Left renal pelvis (tissue), 4 donors: ENCODE data around the gene LILRA6. TPM values are rescaled to one million over a fixed set of nuclear protein-coding genes. Genes with fewer than 3 reads are reported as not detected.
A peak's percentile ranks its signal among the peaks of the same experiment; 100 is the strongest.
"Not testable (repeated sequence)": the region's sequence is repeated elsewhere in the genome, so short reads cannot be mapped to it uniquely, and the experiment has no call there.

Experiments used
- DNase-seq, 4 donors: peaks; one replicate each; pipeline ENCODE4 v3.0.0-alpha.2; 2013; ENCODE audit warnings: low read depth in 4 of 4, low spot score in 3 of 4
- polyA plus RNA-seq, 4 donors: library from polyadenylated mRNA; unstranded; fragments of 120-200 nt; gene quantifications; one replicate each; pipeline ENCODE4 v1.2.1, GENCODE V29; 2013; ENCODE audit not compliant: insufficient read length in 4 of 4

Gene LILRA6
- polyA plus RNA-seq, 4 donors = 0.63 to 1.1 (median 0.89) TPM

DNA sequence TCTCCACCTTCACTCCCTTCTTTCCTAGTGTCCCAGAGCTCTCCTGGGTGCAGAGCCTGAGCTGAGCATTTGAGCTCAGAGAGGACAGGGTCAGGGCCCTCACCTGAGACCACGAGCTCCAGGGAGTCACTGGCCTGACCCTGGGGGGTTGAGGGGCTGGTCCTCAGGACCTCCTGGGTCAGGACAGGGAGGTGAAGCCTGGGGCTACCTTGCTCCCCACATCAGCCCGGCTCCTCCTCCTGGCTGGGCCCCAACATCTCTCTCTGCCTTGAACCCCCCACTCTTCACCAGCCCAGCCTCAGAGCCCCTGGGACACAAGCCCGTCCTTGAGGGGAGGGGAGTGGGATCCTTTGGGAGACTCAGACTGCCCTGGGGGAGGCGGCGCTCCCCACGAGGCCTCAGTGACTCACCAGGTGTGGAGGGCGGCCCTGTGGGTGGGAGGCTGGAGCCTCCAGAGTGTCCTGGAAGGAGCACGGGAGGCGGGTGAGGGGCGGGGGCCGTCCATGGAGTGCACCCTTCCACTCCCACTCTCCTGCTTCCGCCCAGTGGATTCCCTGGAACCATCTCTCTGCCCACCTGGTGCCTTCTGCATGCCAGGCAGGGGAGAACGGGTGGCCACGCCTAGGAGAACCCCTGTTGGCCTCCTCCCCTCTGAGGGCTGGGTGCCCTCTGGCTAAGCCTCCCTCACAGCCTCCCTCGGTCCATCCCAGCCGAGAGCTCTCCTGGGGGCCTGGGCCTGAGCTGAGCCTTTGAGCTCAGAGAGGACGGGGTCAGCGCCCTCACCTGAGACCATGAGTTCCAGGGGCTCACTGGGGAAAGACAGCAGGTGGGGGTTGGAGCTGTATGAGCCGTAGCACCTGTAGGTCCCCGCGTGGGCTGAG, 2.9 kb downstream of the LILRA6 start:
- not testable (repeated sequence) for DNase-seq

GRCh38 chr19:54233941-54234340, 8.6 kb downstream of the LILRA6 start:
- no peak for DNase-seq

- DNase-seq = peak in 3 of 4 donors; percentile 36 to 58 (median 54)
These were observed 11.3 kb downstream of the LILRA6 start for GRCh38 chr19:54231077-54231931.

DNA sequence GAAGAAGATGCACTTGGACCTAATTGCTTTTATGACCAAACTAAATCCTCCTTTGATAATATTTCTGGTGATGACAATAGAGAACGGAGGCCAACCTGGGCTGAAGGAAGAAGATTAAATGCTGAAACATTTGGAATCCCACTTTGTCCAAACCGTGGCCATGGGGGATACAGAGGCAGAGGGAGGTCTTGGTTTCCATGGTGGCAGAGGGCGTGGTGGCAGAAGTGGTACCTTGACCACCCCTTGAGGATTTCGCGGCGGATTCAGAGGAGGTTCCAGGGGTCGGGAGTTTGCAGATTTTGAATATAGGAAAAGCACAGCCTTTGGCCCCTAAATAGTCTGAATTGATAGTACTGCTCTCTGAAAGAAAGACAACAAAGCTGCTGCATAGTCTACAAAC, 12.6 kb downstream of the LILRA6 start:
- DNase-seq = no peak

GRCh38 chr19:54229146-54229545, 13.4 kb downstream of the LILRA6 start:
- DNase-seq = no peak

DNA sequence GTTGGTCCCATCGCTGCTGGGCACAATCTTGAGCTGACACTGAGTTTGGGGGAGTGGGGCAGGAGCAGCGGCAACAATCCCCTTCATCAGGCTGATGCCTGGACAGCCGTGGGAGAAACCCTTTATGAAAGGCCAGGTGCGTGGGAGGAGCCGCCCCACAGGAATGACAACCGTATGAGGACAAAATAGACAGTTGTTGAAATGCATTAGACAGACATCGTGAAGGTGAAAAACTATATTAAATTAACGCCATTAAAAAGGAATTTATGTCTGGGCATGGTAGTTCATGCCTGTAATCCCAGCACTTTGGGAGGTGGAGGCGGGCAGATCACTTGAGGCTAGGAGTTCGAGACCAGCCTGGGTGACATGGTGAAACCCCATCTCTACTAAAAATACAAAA, 18.0 kb downstream of the LILRA6 start:
- DNase-seq = not testable (repeated sequence)

GRCh38 chr19:54223937-54224281, 18.7 kb downstream of the LILRA6 start:
- not testable (repeated sequence) for DNase-seq

- not testable (repeated sequence) for DNase-seq
These were observed 19.2 kb downstream of the LILRA6 start for GRCh38 chr19:54223277-54223936.

DNA sequence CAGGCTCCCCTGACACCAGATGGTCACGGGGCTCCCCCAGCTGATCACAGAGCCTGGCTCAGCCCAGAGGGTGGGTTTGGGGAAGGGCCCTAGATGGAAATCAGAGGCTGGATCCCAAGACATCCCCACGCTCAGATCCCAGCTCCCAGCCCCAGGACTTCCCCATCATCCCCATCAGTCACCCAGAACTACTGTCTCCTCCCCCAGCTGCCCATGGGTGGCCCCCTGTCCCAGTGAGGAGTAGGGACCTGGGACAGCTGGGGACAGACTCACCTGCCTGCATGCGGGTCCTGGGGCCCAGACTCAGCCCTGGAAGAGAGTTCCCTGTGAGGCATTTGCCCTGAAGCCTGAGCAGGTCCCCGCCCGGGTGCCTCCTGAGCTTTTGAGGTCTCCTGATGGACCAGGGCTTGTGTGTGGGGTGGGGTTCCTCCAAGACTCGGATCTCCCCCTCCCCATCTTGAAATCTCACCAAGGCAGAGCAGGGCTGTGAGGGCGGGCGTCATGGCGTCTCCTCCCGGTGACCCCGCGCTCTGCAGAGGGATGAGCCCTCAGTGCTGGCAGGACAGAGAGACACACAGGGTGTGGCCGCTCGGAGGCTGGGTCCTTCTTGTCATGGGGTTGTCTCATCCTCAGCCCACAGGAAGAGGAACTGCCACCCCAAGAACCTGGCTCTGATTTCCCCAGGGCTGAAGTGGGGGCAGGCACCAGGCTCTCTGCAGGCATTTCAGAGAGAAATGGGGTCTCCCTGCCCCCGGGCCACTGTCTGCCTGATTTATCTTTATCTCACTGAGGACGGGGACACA, 19.9 kb downstream of the LILRA6 start, which contains the start of gene LILRB3:
Gene LILRB3, minus strand, starts transcription at position 534 of the 803 bp plus-strand sequence. Its CDS starts 31 bp downstream, at position 503.
- DNase-seq = not testable (repeated sequence)

DNA sequence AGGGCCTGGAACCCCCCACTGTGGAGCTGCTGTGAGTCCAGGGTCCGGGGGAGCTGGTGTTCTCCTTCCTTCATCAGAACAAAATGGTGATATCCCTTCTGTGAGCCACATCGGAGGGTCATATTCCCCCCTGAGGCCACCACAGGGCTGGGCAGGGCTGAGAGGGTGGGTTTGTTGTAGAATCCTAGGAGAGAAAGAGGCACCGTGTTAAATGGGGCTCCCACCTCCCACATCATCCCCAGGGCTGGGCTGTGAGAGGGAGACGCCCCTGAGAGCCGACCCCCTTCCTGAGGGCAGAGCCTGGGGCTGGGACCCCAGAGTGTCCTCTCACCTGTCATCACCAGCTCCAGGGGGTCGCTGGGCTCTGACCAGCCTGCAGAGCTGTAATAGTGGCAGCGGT, 20.6 kb downstream of the LILRA6 start:
- DNase-seq = not testable (repeated sequence)

DNA sequence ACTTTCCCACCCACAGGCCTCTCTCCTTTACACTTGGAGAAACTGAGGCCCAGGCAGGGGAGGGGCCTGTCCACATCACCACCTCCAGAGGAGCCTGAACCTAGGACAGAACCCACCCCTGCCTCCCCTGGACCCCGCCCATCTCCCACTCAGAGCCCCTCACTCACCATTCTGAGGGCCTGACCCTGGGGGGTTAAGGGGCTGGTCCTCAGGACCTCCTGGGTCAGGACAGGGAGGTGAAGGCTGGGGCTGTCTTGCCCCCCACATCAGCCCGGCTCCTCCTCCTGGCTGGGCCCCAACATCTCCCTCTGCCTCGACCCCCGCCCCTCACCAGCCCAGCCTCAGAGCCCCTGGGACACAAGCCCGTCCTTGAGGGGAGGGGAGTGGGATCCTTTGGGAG, 22.9 kb downstream of the LILRA6 start:
- not testable (repeated sequence) for DNase-seq

DNA sequence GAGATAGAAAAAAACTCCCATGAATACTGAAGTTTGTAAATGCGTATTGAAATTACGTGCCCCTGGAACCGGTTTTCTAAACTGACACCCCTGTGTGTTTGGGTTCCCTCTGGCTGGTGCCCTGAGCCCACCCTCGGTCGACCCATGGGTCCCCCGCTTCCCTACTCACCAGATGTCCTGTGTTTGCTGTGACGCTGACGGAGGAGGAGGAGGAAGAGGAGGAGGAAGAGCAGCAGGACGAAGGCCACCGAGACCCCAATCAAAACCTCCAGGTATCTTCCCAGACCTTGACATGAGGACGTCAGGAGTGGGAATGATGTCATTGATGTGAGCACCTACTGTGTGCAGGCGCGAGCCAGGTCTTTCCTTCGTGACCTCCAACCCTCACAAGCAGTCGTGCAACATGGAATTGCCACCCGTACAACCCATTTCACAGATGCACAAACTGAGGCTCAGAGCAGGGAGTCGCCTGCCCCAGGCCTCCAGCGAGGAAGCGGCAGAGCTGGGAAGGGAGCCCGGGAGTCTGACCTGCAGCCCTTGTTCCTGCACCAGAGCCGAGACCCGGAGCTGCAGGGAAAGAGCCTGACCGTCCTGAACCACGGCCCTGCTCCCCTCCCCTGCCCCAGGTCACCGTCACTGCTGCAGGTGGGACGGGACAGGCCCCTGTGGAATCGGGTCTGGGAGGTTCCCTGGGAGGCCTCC, 23.5 kb downstream of the LILRA6 start:
- DNase-seq = no peak

DNA sequence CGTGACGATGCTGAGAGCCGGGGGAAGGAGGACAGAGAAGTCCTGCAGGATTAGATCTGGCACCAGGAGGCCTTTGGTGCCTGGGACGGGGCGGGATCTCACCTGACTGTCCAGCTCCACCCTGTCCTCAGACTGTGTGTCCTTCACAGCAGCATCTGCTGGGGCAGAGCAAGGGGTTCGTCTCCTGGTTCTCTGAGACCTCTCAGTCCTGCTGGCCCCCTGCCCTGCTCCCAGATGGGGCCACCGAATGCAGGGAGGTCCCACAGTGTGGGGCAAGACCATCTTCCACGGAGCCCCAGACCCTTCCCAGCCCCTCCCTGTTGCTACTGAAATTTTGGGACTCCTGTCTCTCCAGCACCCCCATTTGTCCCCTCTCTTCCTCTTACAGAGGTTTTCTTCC, 24.3 kb downstream of the LILRA6 start:
- DNase-seq = no peak

GRCh38 chr19:54217517-54218247, 24.9 kb downstream of the LILRA6 start:
- not testable (repeated sequence) for DNase-seq

- DNase-seq = no peak
These were observed 25.7 kb downstream of the LILRA6 start for GRCh38 chr19:54216869-54217268.

DNA sequence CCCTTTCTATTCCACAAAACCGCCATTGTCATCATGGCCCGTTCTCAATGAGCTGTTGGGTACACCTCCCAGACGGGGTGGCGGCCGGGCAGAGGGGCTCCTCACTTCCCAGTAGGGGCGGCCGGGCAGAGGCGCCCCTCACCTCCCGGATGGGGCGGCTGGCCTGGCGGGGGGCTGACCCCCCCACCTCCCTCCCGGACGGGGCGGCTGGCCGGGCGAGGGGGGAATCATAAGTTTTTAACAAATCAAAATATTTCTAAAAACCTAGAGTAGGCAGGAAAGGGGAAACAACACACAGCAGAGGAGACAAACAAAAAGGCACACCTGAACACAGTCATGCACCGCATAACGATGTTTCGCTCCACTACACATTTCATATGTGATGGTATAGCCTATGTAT, 27.9 kb downstream of the LILRA6 start:
- not testable (repeated sequence) for DNase-seq

GRCh38 chr19:54214217-54214616, 28.4 kb downstream of the LILRA6 start:
- not testable (repeated sequence) for DNase-seq

DNA sequence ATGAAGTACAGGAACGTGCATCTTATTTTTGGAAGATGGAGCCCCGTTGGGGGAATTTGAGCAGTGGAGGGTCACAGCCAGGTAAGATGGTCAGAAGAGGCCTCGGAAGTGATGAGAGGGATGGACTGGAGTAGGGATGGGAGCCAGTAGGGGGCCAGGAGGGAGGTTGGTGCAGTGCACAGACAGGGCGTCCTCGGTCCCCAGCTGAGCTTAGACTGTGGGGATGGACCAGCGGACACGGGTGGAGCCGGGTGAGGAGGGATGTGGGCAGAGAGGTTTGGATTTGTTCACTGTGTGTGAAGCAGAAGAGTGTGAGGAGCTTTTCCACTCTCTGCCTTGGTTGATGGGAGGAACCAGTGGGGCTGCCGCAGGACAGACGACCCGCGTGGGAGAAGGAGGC, 31.4 kb downstream of the LILRA6 start:
- DNase-seq = no peak
